Activated T-helper 1 cell treated with Interleukin-2 at 50 U/mL for 16 hours (primary cell): Measurements from ENCODE around the gene ANKDD1A.

Experiments used
- DNase-seq: peaks from one replicate; pipeline ENCODE4 v3.0.0-alpha.2; 2020; ENCODE audit warnings: low read depth

ANKDD1A gene

GRCh38 chr15:64895285-64896065 lies 16.2 kb upstream of the ANKDD1A start:
- DNase-seq, result no peak

GRCh38 chr15:64896371-64897069 lies 15.2 kb upstream of the ANKDD1A start:
- DNase-seq, result no peak

- no peak for DNase-seq
Observed at GRCh38 chr15:64897345-64897985, 14.2 kb upstream of the ANKDD1A start.

- no peak for DNase-seq
Observed at GRCh38 chr15:64898406-64898805, 13.3 kb upstream of the ANKDD1A start.

GRCh38 chr15:64901141-64901540 lies 10.6 kb upstream of the ANKDD1A start:
- DNase-seq, result no peak

GRCh38 chr15:64901914-64902313 lies 9.8 kb upstream of the ANKDD1A start:
- no peak for DNase-seq

GRCh38 chr15:64902863-64903262 lies 8.8 kb upstream of the ANKDD1A start:
- DNase-seq, result no peak

- DNase-seq, result no peak
Observed at GRCh38 chr15:64903326-64903950, 8.3 kb upstream of the ANKDD1A start.

- no peak for DNase-seq
Observed at GRCh38 chr15:64904189-64904588, 7.5 kb upstream of the ANKDD1A start.

GRCh38 chr15:64905119-64905831 lies 6.4 kb upstream of the ANKDD1A start:
- peak; percentile 61 for DNase-seq

GRCh38 chr15:64905941-64906340 lies 5.8 kb upstream of the ANKDD1A start:
- DNase-seq, result no peak

GRCh38 chr15:64906402-64906801 lies 5.3 kb upstream of the ANKDD1A start:
- no peak for DNase-seq

- DNase-seq, result no peak
Observed at GRCh38 chr15:64907991-64908390, 3.7 kb upstream of the ANKDD1A start.

GRCh38 chr15:64909546-64909945 lies 2.2 kb upstream of the ANKDD1A start:
- no peak for DNase-seq

- DNase-seq, result no peak
Observed at GRCh38 chr15:64912379-64913325, 950 bp downstream of the ANKDD1A start.

- DNase-seq, result no peak
Observed at GRCh38 chr15:64915518-64916227, 4.0 kb downstream of the ANKDD1A start.

GRCh38 chr15:64916365-64916764 lies 4.7 kb downstream of the ANKDD1A start:
- DNase-seq, result no peak

- no peak for DNase-seq
Observed at GRCh38 chr15:64917211-64917610, 5.5 kb downstream of the ANKDD1A start.

GRCh38 chr15:64919721-64920120 lies 8.0 kb downstream of the ANKDD1A start:
- DNase-seq, result no peak

GRCh38 chr15:64921711-64922110 lies 10.0 kb downstream of the ANKDD1A start:
- DNase-seq, result no peak
